Liver (tissue), 9 donors: Measurements from ENCODE around the gene AMPD3. TPM values are rescaled to one million over a fixed set of nuclear protein-coding genes. Genes with fewer than 3 reads are reported as not detected.

Source experiments
- DNase-seq: peaks from one replicate; pipeline ENCODE4 v3.0.0-alpha.2; 2017; ENCODE audit warnings: low spot score
- H3K27ac ChIP-seq, 2 donors: one replicate each; pipeline ENCODE4 v1.7.0; 2013; ENCODE audit warnings: inconsistent platforms in 2 of 2, low read length in 2 of 2, control low read depth in 1 of 2, low read depth in 1 of 2, mild to moderate bottlenecking in 1 of 2
- H3K27me3 ChIP-seq, 4 donors: one replicate each; pipeline versions ENCODE4 v1.6.1 to v1.7.0; 2013; ENCODE audit warnings: low read length in 3 of 4, inconsistent platforms in 1 of 4, mild to moderate bottlenecking in 1 of 4, moderate library complexity in 1 of 4; ENCODE audit not compliant: control insufficient read depth in 4 of 4, insufficient read depth in 4 of 4
- H3K36me3 ChIP-seq, 4 donors: one replicate each; pipeline versions ENCODE4 v1.6.1 to v1.7.0; 2013; ENCODE audit warnings: low read length in 3 of 4, mild to moderate bottlenecking in 3 of 4, low read depth in 1 of 4, moderate library complexity in 1 of 4; ENCODE audit not compliant: control insufficient read depth in 4 of 4, insufficient read depth in 3 of 4
- H3K4me1 ChIP-seq, 4 donors: one replicate each; pipeline versions ENCODE4 v1.6.1 to v1.7.0; 2013; ENCODE audit warnings: low read length in 3 of 4, mild to moderate bottlenecking in 3 of 4, moderate library complexity in 1 of 4; ENCODE audit not compliant: control insufficient read depth in 4 of 4, insufficient read depth in 4 of 4
- H3K4me3 ChIP-seq, 3 donors: one replicate each; pipeline versions ENCODE4 v1.6.1 to v1.7.0; 2013; ENCODE audit warnings: low read length in 3 of 3, control low read depth in 1 of 3, low read depth in 1 of 3, mild to moderate bottlenecking in 1 of 3
- H3K9ac ChIP-seq, 2 donors: one replicate each; pipeline ENCODE4 v1.7.0; 2013; ENCODE audit warnings: low read length in 2 of 2, mild to moderate bottlenecking in 2 of 2, moderate library complexity in 2 of 2, control low read depth in 1 of 2, low read depth in 1 of 2
- H3K9me3 ChIP-seq, 4 donors: one replicate each; pipeline versions ENCODE4 v1.6.1 to v1.7.0; 2013; ENCODE audit warnings: low read length in 3 of 4; ENCODE audit not compliant: control insufficient read depth in 4 of 4
- ATF3 ChIP-seq: IDR thresholded peaks from 2 replicates; pipeline ENCODE4 v1.6.1; 2016; ENCODE audit warnings: antibody characterized with exemption
- EGR1 ChIP-seq, 2 donors: IDR thresholded peaks; 2 replicates each; pipeline ENCODE4 v1.6.1; 2016 to 2018; ENCODE audit warnings: antibody characterized with exemption in 2 of 2, low read depth in 2 of 2
- FOXA1 ChIP-seq: IDR thresholded peaks from 2 replicates; pipeline ENCODE4 v1.6.1; 2016; ENCODE audit warnings: antibody characterized with exemption
- FOXA2 ChIP-seq: IDR thresholded peaks from 2 replicates; pipeline ENCODE4 v1.6.1; 2016; ENCODE audit warnings: antibody characterized with exemption
- GABPA ChIP-seq, 2 donors: IDR thresholded peaks in 1 of 2; conservative IDR thresholded peaks in 1 of 2; 2 replicates each; pipeline ENCODE4 v1.6.1; 2016; ENCODE audit warnings: antibody characterized with exemption in 2 of 2, mild to moderate bottlenecking in 1 of 2, moderate library complexity in 1 of 2
- HNF4A ChIP-seq, 2 donors: conservative IDR thresholded peaks; 2 replicates each; pipeline ENCODE4 v1.6.1; 2016; ENCODE audit warnings: antibody characterized with exemption in 2 of 2, mild to moderate bottlenecking in 2 of 2
- HNF4G ChIP-seq: IDR thresholded peaks from 2 replicates; pipeline ENCODE4 v1.6.1; 2016; ENCODE audit warnings: antibody characterized with exemption
- JUND ChIP-seq, 2 donors: IDR thresholded peaks; 2 replicates each; pipeline ENCODE4 v1.6.1; 2016; ENCODE audit warnings: antibody characterized with exemption in 2 of 2
- MAX ChIP-seq: IDR thresholded peaks from 2 replicates; pipeline ENCODE4 v1.6.1; 2016; ENCODE audit warnings: antibody characterized with exemption
- NR2F2 ChIP-seq: IDR thresholded peaks from 2 replicates; pipeline ENCODE4 v1.6.1; 2016; ENCODE audit warnings: antibody characterized with exemption
- RAD21 ChIP-seq, 2 donors: IDR thresholded peaks; 2 replicates each; pipeline ENCODE4 v1.6.1; 2016; ENCODE audit warnings: antibody characterized with exemption in 2 of 2, mild to moderate bottlenecking in 2 of 2
- REST ChIP-seq: IDR thresholded peaks from 2 replicates; pipeline ENCODE4 v1.6.1; 2016; ENCODE audit warnings: antibody characterized with exemption, mild to moderate bottlenecking
- RXRA ChIP-seq, 2 donors: IDR thresholded peaks; 2 replicates each; pipeline ENCODE4 v1.6.1; 2017 to 2018; ENCODE audit warnings: antibody characterized with exemption in 2 of 2, mild to moderate bottlenecking in 1 of 2
- SP1 ChIP-seq: IDR thresholded peaks from 2 replicates; pipeline ENCODE4 v1.6.1; 2018; ENCODE audit warnings: antibody characterized with exemption, mild to moderate bottlenecking
- TAF1 ChIP-seq: conservative IDR thresholded peaks from 2 replicates; pipeline ENCODE4 v1.6.1; 2016; ENCODE audit warnings: antibody characterized with exemption, mild to moderate bottlenecking
- YY1 ChIP-seq: IDR thresholded peaks from 2 replicates; pipeline ENCODE4 v1.6.1; 2016; ENCODE audit warnings: antibody characterized with exemption, mild to moderate bottlenecking
- ZBTB33 ChIP-seq: IDR thresholded peaks from 2 replicates; pipeline ENCODE4 v1.6.1; 2016; ENCODE audit warnings: antibody characterized with exemption
- WGBS: extraction: QIAGEN DNeasy Blood & Tissue Kit; methylation state at CpG from one replicate; pipeline ENCODE4 v1.1.7; 2013; 5-methylcytosine and 5-hydroxymethylcytosine counted together
- polyA plus RNA-seq, 2 donors: library from polyadenylated mRNA; stranded (reverse) in 1 of 2; unstranded in 1 of 2; fragments of 200-250 nt in 1 of 2; fragments of >200 nt in 1 of 2; fragmentation: Nextera tagmentation in 1 of 2; extraction: Ambion mirVana in 1 of 2; gene quantifications; one replicate each; pipeline versions ENCODE4 v1.2.1 to v1.2.3, GENCODE V29; 2013 to 2015
- total RNA-seq, 2 donors: library from RNA; depleted of rRNA; stranded (reverse); fragments of >200 nt; gene quantifications; one replicate each; pipeline ENCODE4 v1.2.3, GENCODE V29; 2014
- TF ChIP-seq, protein P1 (sequence below): fragments of 150-350 bp; IDR thresholded peaks from 2 replicates; pipeline ENCODE4 v1.5.1; 2017; ENCODE audit warnings: improper control_type of control experiment, low read depth, low read length; ENCODE audit not compliant: missing input control
- donor health status: healthy.
- donor health status: healthy.
- donor health status: healthy.
- donor health status: healthy.
- donor health status: healthy.

The AMPD3 gene
- total and polyA plus RNA-seq, 4 donors: 0.40 to 7.4 (median 1.1) TPM

- DNase-seq: peak; percentile 25
- Histone ChIP-seq H3K9me3 (no peaks in the 10 kb centered on the region), H3K36me3 (peaks cover 0 to 3% (median 0%) of the 10 kb centered on the region in 4 donors), H3K27me3 (no peaks in the 10 kb centered on the region), H3K4me3 (no peak overlapping the region), H3K27ac (no peak overlapping the region), H3K9ac (no peak overlapping the region), H3K4me1 (peaks cover 0 to 2% (median 0%) of the 10 kb centered on the region in 4 donors)
- 97% methylated on average over 18 of the region's 18 CpGs for WGBS
- TF ChIP-seq GABPA (IDR thresholded peaks at IDR 0.05 in 1 of 2, conservative IDR thresholded peaks at IDR 0.05 in 1 of 2) (no peak), REST (no peak), ATF3 (no peak), HNF4A (conservative IDR thresholded peaks at IDR 0.05) (no peak), TAF1 (no peak), EGR1 (IDR thresholded peaks at IDR 0.05; ENCODE audit: low read depth in 2 of 2) (no peak), HNF4G (no peak), ZBTB33 (no peak), RAD21 (IDR thresholded peaks at IDR 0.05) (no peak), RXRA (IDR thresholded peaks at IDR 0.05) (no peak), SP1 (no peak), JUND (IDR thresholded peaks at IDR 0.05) (no peak), FOXA2 (no peak), FOXA1 (no peak), YY1 (no peak), NR2F2 (no peak), MAX (no peak)
- TF ChIP-seq, protein P1, sequence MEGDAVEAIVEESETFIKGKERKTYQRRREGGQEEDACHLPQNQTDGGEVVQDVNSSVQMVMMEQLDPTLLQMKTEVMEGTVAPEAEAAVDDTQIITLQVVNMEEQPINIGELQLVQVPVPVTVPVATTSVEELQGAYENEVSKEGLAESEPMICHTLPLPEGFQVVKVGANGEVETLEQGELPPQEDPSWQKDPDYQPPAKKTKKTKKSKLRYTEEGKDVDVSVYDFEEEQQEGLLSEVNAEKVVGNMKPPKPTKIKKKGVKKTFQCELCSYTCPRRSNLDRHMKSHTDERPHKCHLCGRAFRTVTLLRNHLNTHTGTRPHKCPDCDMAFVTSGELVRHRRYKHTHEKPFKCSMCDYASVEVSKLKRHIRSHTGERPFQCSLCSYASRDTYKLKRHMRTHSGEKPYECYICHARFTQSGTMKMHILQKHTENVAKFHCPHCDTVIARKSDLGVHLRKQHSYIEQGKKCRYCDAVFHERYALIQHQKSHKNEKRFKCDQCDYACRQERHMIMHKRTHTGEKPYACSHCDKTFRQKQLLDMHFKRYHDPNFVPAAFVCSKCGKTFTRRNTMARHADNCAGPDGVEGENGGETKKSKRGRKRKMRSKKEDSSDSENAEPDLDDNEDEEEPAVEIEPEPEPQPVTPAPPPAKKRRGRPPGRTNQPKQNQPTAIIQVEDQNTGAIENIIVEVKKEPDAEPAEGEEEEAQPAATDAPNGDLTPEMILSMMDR: no peak
Observed at GRCh38 chr11:10493041-10493663, 38.1 kb downstream of the AMPD3 start.
